Subcutaneous abdominal adipose tissue (tissue), 5 donors: ENCODE measurements around the gene FAM8A1.

Experiments used
- H3K27ac ChIP-seq: one replicate; pipeline ENCODE4 v1.7.0; 2013; ENCODE audit warnings: low read depth, mild to moderate bottlenecking, inconsistent platforms, low read length, moderate library complexity
- H3K27me3 ChIP-seq, 5 donors: one replicate each; pipeline ENCODE4 v1.7.0; 2013; ENCODE audit warnings: low read length in 5 of 5, inconsistent platforms in 1 of 5; ENCODE audit not compliant: control insufficient read depth in 5 of 5, insufficient read depth in 4 of 5
- H3K36me3 ChIP-seq, 5 donors: one replicate each; pipeline ENCODE4 v1.7.0; 2013; ENCODE audit warnings: low read length in 5 of 5; ENCODE audit not compliant: control insufficient read depth in 5 of 5, insufficient read depth in 5 of 5
- H3K4me1 ChIP-seq, 5 donors: one replicate each; pipeline ENCODE4 v1.7.0; 2013; ENCODE audit warnings: low read length in 5 of 5, mild to moderate bottlenecking in 3 of 5, moderate library complexity in 1 of 5; ENCODE audit not compliant: control insufficient read depth in 5 of 5, insufficient read depth in 5 of 5
- H3K4me3 ChIP-seq, 5 donors: one replicate each; pipeline ENCODE4 v1.7.0; 2013; ENCODE audit warnings: low read length in 5 of 5, low read depth in 1 of 5
- H3K9ac ChIP-seq, 5 donors: one replicate each; pipeline ENCODE4 v1.7.0; 2013; ENCODE audit warnings: low read length in 5 of 5, mild to moderate bottlenecking in 4 of 5, moderate library complexity in 3 of 5
- H3K9me3 ChIP-seq, 5 donors: one replicate each; pipeline ENCODE4 v1.7.0; 2013; ENCODE audit warnings: low read length in 5 of 5; ENCODE audit not compliant: control insufficient read depth in 5 of 5
- donor health status: healthy.
- donor health status: healthy.
- donor health status: healthy.
- donor health status: healthy.
- donor health status: healthy.

The FAM8A1 gene

DNA sequence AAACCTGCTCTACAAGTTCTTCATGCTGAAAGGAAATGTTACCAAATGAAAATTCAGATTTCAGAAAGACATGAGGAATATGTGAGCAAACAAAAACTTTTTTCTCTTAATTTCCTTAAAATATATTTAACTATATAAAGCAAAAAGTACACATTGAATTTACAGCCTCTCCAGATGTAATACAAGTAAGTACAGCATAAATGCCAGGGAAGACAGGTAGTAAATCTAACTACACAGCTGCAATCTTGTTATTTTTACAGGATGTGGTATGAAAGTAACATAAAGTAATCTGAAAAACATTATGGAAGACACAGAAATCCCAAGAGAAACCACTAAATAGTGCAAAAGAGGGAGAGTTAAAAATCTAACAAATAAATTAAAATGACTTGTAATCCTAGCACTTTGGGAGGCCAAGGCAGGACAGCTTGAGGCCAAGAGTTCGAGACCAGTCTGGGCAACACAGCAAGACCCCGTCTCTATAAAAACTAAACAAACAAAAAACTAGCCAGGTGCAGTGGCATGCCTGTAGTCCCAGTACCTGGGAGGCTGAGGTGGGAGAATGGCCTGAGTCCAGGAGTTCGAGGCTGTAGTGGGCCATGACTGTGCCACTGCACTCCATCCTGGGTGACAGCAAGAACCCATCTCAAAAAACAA lies 50.7 kb downstream of the FAM8A1 start:
- H3K36me3 ChIP-seq = peaks cover 23 to 58% (median 40%) of the 10 kb centered on the region in 5 donors
- no peaks in the 10 kb centered on the region for H3K27me3 ChIP-seq
- H3K27ac ChIP-seq = no peak overlapping the region
- no peaks in the 10 kb centered on the region for H3K9me3 ChIP-seq
- no peak overlapping the region for H3K9ac ChIP-seq
- H3K4me3 ChIP-seq = no peak overlapping the region
- no peaks in the 10 kb centered on the region for H3K4me1 ChIP-seq

GRCh38 chr6:17653198-17653882 lies 53.2 kb downstream of the FAM8A1 start:
- H3K4me3 ChIP-seq = no peak overlapping the region
- H3K36me3 ChIP-seq = peaks cover 17 to 54% (median 32%) of the 10 kb centered on the region in 5 donors
- H3K27ac ChIP-seq = no peak overlapping the region
- no peaks in the 10 kb centered on the region for H3K9me3 ChIP-seq
- no peaks in the 10 kb centered on the region for H3K4me1 ChIP-seq
- H3K27me3 ChIP-seq = no peaks in the 10 kb centered on the region
- no peak overlapping the region for H3K9ac ChIP-seq

DNA sequence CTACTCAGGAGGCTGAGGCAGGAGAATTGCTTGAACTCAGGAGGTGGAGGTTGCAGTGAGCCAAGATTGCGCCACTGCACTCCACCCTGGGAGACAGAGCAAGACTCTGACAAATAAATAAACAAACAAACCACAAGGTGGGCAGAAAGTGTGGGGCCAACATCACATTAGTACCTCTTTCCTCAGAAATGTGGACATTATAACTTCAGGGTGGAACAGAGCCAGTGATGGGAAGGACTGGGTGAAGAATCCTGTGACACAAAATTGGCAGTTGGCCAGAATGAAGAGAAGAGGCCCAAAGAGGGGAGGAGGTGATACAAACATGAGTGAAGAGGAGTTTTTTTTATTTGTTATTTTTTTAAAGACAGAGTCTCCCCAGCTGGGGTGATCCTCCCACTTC lies 56.0 kb downstream of the FAM8A1 start:
- peaks cover 24 to 59% (median 37%) of the 10 kb centered on the region in 5 donors for H3K36me3 ChIP-seq
- no peak overlapping the region for H3K9ac ChIP-seq
- H3K27me3 ChIP-seq = no peaks in the 10 kb centered on the region
- H3K9me3 ChIP-seq = no peaks in the 10 kb centered on the region
- no peaks in the 10 kb centered on the region for H3K4me1 ChIP-seq
- no peak overlapping the region for H3K27ac ChIP-seq
- no peak overlapping the region for H3K4me3 ChIP-seq

- Histone ChIP-seq H3K27me3 (no peaks in the 10 kb centered on the region), H3K36me3 (peaks cover 29 to 63% (median 42%) of the 10 kb centered on the region in 5 donors), H3K27ac (no peak overlapping the region), H3K4me1 (no peaks in the 10 kb centered on the region), H3K9ac (no peak overlapping the region), H3K4me3 (no peak overlapping the region), H3K9me3 (no peaks in the 10 kb centered on the region)
Measured at GRCh38 chr6:17656644-17657043, 56.5 kb downstream of the FAM8A1 start.
